NCI-H345 treated with DMSO at 0.1 percent for 48 hours (cell line): ENCODE data around the gene BBX.
"Not testable (repeated sequence)": the region's sequence is repeated elsewhere in the genome, so short reads cannot be mapped to it uniquely, and the experiment has no call there.

Experiments
- DNase-seq: peaks from one replicate; lab custom pipeline; 2025; ENCODE audit not compliant: unreplicated experiment; lab: John Stamatoyannopoulos, UW

BBX gene

GRCh38 chr3:107681396-107681795, 158.6 kb downstream of the BBX start:
- DNase-seq, result no peak

- DNase-seq, result no peak
These were observed 159.8 kb downstream of the BBX start for GRCh38 chr3:107682580-107682979.

GRCh38 chr3:107683447-107683846, 160.7 kb downstream of the BBX start:
- DNase-seq, result no peak

GRCh38 chr3:107684431-107684925, 161.7 kb downstream of the BBX start:
- no peak for DNase-seq

- no peak for DNase-seq
These were observed 162.6 kb downstream of the BBX start for GRCh38 chr3:107685383-107685782.

- DNase-seq, result no peak
These were observed 164.4 kb downstream of the BBX start for GRCh38 chr3:107687056-107687581.

GRCh38 chr3:107689355-107689754, 166.6 kb downstream of the BBX start:
- DNase-seq, result no peak

GRCh38 chr3:107690522-107691138, 167.9 kb downstream of the BBX start:
- no peak for DNase-seq

GRCh38 chr3:107691984-107692383, 169.2 kb downstream of the BBX start:
- DNase-seq, result not testable (repeated sequence)

- not testable (repeated sequence) for DNase-seq
These were observed 174.6 kb downstream of the BBX start for GRCh38 chr3:107697348-107697747.

GRCh38 chr3:107697855-107698254, 175.1 kb downstream of the BBX start:
- not testable (repeated sequence) for DNase-seq

GRCh38 chr3:107699682-107700081, 176.9 kb downstream of the BBX start:
- DNase-seq, result no peak

- DNase-seq, result no peak
These were observed 178.5 kb downstream of the BBX start for GRCh38 chr3:107701299-107701698.

GRCh38 chr3:107704477-107704876, 181.7 kb downstream of the BBX start:
- DNase-seq, result no peak

- DNase-seq, result no peak
These were observed 182.3 kb downstream of the BBX start for GRCh38 chr3:107705046-107705445.

GRCh38 chr3:107710851-107711250, 188.1 kb downstream of the BBX start:
- no peak for DNase-seq

- no peak for DNase-seq
These were observed 194.0 kb downstream of the BBX start for GRCh38 chr3:107716734-107717133.

- DNase-seq, result no peak
These were observed 195.8 kb downstream of the BBX start for GRCh38 chr3:107718547-107718946.

- no peak for DNase-seq
These were observed 204.3 kb downstream of the BBX start for GRCh38 chr3:107727102-107727501.

GRCh38 chr3:107729686-107730085, 206.9 kb downstream of the BBX start:
- no peak for DNase-seq

- no peak for DNase-seq
These were observed 211.6 kb downstream of the BBX start for GRCh38 chr3:107734317-107734716.

GRCh38 chr3:107737914-107738313, 215.2 kb downstream of the BBX start:
- no peak for DNase-seq
